NCI-H2107 treated with DMSO at 0.1 percent for 48 hours (cell line): ENCODE data around the gene DIAPH3.

Experiments used
- DNase-seq: peaks from one replicate; lab custom pipeline; 2025; ENCODE audit not compliant: unreplicated experiment; lab: John Stamatoyannopoulos, UW

Gene DIAPH3

DNA sequence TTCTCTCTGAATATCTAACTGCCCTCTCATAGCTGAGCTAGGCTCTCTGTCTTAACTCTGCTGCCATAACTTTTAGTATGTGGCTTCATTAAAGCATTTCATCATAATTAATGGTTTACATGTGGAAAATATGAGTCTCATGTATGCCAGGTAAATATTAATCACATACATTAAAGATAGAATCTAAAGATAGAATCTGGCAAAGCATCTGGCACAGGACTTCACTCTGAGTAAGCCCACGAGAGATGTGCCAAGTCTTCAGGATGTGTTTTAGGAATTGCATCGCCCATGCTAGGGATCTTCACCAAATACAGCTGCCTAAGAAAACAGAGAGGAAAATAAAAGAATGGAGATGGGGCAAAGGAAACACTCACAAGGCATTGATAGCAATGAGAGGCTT, 285.8 kb downstream of the DIAPH3 start:
- DNase-seq, result no peak

- no peak for DNase-seq
Observed at GRCh38 chr13:59874973-59875372, 288.8 kb downstream of the DIAPH3 start.

DNA sequence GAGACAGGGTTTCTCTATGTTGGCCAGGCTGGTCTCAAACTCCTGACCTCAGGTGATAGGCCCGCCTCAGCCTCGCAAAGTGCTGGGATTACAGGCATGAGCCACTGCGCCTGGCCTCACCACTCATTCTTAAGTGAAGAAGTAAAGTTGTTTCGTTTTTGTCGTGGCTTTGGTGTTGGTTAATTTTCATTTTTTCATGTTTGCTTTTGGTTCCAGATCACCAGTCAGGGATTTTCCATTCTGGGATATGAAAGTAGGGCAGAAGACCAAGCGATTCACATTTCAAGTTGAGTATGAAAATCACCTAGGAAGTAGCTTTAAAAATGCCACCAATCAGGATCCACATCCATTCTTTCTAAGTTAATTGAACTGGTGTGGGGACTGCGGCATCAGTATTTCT, 289.9 kb downstream of the DIAPH3 start:
- DNase-seq, result no peak

- DNase-seq, result no peak
Observed at GRCh38 chr13:59873309-59873708, 290.4 kb downstream of the DIAPH3 start.

DNA sequence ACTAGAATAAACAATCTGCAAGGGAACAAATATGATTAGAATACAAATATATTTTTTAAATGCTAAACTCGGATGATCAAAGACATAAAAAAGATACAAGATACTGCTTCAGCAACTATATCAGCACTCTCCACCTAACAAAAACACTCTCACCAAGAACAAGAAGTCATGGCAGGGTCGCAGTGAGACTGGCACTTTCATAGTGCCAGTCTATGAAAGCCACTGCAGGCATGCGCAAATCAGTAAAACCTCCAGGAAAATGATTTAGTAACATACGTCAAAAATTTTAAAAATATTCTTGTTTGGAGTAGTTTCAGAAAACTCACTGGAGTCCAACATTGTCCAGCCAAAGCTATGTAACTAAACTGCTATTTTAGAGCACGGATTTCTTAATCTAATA, 295.9 kb downstream of the DIAPH3 start:
- no peak for DNase-seq

DNA sequence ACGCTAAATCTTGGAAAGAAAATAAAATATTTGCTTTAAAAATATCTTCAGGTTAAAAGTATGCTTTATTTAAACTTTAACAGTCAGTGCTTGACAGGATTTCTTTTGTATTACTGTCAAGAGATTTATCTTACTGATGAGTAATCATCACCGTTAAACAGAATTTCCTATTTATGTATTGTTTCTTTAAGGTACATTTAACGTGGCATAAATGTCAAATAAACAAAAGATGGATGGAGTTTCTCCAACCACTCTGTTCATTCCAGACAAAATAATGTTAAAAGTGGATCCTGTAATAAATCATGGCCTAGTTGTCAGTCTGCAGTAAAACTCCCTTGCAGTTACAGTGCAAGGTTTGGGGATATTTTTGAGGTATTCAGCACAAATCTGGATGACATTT, 298.3 kb downstream of the DIAPH3 start:
- no peak for DNase-seq

DNA sequence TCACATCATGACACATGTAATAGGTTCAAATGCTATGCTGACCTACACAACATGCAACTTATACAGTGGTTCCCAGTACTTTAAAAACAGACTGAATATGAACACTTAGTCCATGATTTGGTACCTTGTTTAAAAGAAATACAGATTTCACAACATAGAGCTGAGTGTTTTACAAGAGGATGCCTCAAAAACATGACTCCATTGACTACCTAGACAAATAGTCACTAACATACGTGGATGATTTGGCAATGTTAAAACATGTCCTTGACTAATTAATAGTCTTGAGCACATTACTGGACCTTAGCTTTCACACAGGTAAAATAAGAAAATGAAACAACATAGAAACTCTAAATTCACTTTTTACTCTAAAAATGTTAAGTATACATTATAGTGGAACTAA, 300.1 kb downstream of the DIAPH3 start:
- DNase-seq, result no peak

- no peak for DNase-seq
Observed at GRCh38 chr13:59861676-59862075, 302.1 kb downstream of the DIAPH3 start.

- DNase-seq, result no peak
Observed at GRCh38 chr13:59856281-59856810, 307.4 kb downstream of the DIAPH3 start.

DNA sequence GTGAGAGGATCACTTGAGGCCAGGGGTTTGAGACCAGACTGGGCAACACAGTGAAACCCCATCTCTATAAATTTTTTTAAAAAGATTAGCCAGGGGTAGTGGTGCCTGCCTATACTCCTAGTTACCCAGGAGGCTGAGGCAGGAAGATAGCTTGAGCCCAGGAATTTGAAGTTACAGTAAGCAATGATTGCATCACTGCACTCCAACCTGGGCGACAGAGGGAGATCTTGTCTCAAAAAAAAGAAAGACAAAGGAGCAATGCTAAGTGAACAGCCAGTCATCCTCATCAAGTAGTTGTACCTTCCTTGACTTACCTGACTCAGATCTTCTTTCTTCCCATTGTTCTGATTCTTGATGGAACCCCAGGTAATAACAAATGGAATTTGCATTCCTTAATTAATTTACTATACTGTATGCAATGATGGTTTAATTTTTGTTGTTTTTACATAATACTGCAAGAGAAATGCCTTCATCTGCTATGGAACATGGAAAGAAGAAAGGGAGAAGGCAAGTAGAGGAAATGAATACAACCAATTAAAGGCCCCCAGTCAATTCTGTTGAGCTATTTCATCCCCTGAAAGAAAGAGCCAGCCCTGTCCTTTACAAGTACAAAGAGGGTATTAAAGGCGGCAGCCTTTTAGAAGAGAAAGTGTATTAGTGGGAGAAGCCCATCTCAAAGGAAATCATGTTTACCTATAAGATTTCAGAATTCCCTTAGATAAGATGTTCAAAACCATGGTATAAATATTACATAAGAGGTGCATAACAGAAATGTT, 316.7 kb downstream of the DIAPH3 start:
- no peak for DNase-seq

DNA sequence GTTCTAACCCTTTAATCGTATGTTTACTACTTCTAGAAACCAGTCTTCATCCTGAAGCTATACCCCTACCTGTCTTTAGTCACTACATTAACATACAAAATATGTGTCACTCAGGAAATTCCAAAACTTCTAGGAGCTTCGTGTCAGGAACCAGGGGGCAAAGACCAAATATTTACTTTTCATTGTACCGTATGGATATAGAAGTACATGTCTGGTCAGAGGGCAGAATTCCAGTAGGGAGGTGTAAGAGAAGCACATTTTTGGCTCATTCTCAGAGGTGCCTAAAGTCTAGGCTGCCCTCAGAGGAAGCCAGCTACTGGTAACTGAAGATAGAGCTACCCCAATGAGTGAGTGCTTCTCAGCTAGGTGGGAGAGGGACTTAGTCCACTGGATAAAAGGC, 320.7 kb downstream of the DIAPH3 start:
- DNase-seq, result no peak

DNA sequence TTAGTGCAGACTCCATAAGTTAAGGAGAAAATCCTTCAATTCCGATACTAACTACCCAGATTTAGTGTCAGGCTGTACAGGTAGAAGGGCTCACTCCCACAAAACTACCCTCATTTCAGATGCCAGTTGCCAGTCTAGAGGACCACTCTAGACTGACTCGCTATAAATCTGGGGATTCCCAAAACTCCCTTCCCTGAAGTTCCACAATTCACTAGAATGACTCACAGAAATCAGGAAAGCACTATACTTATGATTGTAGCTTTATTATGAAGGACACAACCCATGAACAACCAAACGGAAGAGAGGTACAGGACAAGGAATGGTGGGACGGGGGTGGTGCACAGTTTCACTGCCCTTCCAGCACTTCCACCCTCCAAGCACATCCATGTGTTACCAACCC, 321.2 kb downstream of the DIAPH3 start:
- DNase-seq, result no peak

DNA sequence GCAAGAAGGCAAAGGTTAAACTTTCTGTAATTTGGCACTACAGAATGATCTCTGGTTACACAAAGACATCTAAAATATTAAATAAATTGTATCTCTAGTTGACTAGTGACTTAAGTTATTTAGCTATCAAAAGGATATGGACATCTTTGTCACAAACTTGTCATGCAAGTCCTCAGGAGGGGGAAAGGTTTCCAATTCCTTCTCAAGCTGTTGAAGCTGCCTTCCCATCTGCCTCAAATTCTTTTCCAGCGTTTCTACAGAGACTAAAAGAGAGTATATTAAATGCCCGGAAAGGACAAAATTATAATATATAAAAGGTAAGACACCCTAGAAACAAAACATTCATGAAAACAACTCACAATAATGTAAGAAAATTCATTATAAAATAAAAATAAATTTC, 324.5 kb downstream of the DIAPH3 start:
- no peak for DNase-seq

GRCh38 chr13:59837101-59837500, 326.6 kb downstream of the DIAPH3 start:
- no peak for DNase-seq

GRCh38 chr13:59835569-59835968, 328.2 kb downstream of the DIAPH3 start:
- DNase-seq, result no peak

DNA sequence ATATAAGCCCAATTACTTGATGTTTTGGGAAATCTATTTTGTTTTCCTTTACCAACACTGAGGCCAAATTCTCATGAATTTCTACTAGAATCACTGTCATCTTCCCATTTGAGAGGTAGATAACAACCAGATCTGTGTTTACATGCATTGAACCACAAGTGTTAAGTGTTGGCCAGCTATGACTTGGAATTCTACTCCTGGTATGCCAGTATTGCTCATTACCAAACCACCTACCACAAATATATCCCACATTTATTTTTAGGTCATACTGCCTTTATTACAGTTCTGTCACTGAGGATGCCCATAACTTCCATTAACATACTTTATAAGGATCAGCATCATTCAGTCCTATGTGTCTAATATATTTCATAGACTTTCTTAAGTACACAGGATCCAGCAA, 328.9 kb downstream of the DIAPH3 start:
- no peak for DNase-seq

DNA sequence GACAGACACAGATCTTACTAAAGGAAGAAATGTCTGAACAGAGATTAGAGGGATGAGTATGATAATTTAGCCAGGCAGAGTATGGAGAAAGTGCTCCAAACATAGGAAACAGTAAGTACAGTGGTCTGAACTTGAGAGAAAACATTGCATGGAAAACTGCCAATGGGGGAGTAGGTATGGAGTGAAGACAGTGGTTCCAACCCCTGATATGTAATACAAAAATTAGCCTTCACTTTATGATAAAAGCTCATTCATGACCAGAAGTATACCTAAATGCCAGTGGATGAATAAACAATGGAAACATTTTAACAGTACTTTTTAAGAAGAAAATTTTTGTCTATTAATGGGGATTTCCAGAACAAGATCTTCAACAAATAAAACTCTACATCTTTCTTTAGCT, 334.0 kb downstream of the DIAPH3 start:
- DNase-seq, result no peak

DNA sequence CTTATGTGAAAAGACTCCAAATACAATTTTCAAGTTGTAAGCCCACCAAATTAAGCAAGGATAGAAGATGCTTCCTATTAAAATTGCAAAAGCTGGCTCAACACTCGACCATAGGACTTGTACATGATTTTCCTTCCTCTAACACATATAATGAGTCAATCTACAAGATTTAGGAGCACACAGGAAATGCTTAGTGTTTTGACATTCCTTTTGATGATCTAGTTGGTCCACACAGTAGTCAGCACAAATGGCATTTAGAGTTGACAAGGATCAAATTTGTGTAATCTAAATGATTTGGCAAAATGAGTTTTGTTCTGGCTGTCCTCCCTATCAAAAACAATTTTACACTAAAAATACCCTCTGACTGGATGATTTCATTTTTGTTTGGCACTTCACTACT, 340.2 kb downstream of the DIAPH3 start:
- no peak for DNase-seq

DNA sequence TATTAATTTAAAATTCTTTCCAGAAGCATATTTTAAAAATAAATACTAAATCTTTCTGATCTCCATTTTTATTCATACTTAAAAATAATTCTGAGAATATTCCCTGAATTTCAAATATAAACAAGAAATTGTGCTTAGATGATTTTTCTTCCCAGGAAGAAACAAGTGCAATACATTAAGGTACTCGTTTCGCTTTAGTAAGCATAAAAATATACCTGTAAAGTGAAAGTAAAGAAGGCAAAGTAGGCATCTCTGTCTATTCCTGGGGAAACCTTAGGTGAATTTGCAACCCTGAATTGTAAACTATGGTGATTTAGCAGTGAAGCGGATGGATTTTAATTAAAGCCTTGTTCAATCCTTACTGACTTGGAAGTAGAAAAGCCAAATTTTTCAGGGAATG, 354.2 kb downstream of the DIAPH3 start:
- no peak for DNase-seq

GRCh38 chr13:59806801-59807200, 356.9 kb downstream of the DIAPH3 start:
- DNase-seq, result no peak

DNA sequence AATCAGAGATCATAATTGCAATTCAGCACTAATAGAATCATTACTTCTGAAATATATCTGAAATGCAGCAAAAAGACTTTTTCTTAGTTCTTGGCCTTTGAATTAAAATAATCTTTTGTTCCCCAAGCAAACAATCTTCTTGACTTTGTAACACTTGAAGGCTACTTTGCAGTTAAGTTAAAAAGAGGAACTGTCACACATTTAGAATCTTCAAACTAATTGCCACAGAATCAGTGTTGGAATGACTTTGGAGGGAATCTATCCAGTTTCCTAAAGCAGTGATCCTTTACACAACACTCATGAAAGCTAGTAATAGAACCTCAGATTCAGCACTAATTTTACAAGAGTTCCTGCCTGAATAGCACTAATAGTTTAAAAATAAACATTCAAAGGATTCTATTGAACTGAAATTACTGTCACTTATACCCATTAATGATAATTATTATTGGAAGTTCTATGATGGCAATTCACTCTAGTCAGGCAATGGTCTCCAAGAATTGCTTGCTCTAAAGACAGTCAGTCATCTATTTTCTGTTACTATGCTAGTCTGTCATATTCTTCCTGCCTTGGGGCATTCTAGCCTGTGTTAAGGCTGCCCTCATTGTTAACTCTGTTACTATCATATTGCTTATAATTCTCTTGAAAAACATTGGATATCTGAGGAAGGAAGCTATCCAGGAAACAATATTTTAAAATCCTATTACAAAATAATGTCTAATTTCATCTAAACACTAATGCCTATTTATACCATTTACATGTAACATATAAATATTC, 362.4 kb downstream of the DIAPH3 start:
- DNase-seq, result no peak

DNA sequence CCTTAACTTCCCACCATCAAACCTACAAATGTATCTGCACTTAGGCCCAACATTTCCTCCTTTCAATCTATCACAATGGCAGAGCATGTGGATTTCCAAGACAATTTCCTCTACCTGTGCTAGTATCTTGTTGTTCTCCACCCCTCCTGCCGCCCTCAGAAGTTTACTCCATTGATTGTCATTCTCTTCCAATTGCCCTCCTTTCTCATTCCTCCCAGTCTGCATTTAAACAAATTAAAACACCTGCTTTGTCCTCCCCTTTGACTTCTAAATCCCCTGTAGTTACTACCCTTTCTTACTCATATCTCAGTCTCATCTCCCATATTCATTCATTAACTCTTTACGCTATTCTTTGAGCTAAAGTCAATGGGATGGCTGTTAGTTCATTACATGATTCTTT, 370.6 kb downstream of the DIAPH3 start:
- DNase-seq, result no peak
